Activated CD8-positive, alpha-beta memory T cell treated with anti-CD3 and anti-CD28 coated beads for 4 hours (primary cell): ENCODE measurements around the gene COL4A2.
"Not testable (repeated sequence)": the region's sequence is repeated elsewhere in the genome, so short reads cannot be mapped to it uniquely, and the experiment has no call there.

ENCODE experiments used
- DNase-seq, 2 donors: peaks; one replicate each; pipeline ENCODE4 v3.0.0-alpha.2; 2020; ENCODE audit warnings: low read depth in 2 of 2

Gene COL4A2

DNA sequence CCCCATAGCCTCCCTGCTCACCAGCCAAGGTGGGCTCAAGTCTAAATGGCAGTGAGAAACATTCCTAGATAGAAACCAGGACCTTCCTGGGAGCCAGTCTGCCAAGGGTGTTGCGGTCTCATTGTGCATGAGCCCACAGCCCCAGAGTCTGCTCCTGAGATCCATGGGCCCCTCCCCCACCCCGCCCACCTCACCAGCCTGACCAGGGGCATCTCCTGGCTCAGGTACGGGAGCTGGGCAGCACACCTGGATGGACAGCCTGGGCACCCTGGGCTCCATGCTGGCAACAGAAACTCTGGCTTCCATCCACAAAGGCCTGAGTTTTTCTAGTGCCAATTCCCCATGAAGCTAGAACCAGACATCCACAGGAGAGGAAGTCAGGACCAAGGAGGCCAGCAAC lies 188.8 kb downstream of the COL4A2 start:
- DNase-seq, result no peak

DNA sequence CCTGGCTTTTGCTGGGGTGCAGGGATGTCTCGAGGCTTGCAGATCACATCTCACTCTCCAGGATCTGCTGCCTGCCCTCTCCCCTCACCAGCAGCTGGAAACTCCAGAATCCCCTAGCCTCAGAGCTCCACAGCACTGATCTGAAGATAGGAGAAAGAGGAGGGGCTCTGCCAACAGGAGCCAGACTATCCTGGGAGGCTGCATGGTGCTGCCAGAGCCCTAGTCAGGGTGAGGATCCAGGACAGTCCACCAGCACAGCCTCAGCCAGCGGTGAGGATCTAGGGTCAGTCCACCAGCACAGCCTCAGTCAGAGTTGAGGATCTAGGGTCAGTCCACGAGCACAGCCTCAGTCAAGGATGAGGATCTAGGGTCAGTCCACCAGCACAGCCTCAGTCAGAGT lies 189.2 kb downstream of the COL4A2 start:
- no peak for DNase-seq

DNA sequence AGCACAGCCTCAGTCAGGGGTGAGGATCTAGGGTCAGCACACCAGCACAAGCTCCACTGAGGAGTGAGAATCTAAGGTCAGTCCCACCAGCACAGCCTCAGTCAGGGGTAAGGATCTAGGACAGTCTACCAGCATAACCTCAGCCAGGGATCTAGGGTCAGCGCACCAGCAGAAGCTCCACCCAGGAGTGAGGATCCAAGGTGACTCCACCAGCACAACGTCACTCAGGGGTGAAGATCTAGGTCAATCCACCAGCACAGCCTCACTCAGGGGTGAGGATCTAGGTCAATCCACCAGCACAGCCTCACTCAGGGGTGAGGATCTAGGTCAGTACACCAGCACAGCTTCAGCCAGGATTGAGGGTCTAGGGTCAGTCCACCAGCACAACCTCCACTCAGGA lies 189.9 kb downstream of the COL4A2 start:
- no peak for DNase-seq

DNA sequence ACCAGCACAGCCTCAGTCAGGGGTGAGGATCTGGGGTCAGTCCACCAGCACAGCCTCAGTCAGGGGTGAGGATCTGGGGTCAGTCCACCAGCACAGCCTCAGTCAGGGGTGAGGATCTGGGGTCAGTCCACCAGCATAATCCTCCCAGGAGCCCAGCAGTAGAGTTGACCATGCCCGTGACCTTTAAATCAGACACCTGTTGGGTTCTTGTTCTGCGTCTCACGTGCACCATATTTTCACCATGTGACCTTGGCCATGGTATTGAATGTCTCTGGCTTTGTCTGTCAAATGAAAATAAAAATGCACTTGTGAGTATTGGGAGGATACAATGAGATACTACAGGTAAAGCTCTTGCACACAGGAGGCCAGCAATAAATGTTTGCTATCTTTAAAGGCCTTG lies 190.8 kb downstream of the COL4A2 start:
- not testable (repeated sequence) for DNase-seq

DNA sequence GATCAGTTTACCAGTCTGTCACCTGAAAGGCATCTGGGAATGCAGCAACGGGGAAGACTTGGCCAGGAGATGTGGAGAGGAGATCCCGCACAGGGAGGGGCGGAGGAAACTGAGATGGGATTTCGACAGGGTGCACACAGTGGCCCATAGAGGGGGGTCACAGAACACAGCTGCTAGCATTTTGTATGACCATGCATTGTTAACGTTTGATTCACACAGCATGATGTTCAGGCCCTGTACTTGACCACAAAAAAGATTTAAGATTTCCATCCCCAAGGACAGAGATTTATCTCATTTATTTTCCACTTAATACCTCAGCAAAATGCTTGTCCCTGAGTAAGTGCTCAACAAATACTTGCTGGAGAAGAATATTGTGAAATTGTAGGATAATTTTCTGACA lies 191.2 kb downstream of the COL4A2 start:
- no peak for DNase-seq

DNA sequence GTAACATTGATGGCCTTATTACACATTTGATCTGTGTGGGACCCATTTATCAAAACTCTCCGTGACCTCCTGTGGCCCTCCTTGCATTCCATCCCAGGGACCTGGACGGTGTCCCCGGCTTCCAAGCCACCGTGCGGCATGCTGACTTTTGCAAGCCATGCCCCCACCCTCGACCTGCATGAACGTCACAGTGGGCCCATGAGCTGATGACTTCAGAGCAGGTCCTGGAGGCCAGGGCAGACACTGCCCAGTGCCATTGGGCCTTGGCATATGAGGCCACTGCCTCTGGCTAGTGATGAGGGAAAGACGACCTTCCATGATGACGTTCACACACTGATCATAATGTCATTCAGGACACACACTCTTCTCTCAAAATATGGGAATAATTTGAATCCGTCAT lies 191.7 kb downstream of the COL4A2 start:
- no peak for DNase-seq

DNA sequence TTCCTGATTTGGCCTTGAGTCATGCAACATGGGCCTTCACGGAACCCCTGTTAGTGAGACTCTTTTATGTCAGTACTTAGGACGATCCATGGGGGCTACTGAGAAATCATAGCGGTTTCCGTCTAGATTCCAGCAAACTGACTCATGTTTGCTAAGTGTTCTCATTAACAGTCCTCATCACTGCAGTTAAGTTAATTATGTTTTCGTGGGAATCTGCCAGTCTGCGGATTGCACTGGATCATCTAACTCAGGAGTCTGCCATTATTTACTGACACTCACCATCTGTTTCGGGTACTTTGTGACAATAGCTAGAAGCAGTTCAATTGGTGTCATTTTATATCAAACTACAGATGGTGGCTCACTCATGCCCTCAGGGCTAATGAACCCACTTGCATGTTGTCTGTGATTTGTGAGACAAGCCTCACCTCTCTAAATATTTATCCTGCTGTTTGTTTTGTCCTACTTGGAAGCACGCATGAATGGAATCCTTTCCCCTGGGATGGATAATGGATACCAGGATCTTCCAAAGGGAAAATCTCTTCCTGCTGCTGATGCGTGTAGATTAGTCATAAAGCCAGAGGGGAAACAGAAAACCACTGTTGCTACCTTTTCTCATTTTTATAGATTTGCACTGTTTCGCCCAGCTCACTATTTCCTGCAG lies 192.7 kb downstream of the COL4A2 start:
- no peak for DNase-seq

DNA sequence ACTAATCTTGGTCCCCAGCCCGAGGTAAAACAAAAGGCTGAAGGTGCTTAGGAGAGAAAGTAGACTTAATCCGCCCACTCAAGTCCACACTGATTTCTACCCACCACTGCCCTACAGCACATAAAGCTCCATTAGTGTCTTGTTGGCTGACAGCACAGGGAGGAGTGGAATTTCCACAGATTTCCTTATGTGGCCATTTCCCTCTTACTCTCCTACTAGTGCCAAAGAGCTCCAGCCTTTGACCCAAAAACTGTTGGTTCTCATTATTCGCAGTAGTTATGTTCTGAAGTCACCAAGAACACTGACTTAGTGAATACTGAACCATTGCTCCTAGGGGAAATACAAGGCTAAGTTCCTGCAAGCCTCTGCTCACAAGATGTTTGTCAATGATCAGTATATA lies 193.3 kb downstream of the COL4A2 start:
- DNase-seq, result no peak

DNA sequence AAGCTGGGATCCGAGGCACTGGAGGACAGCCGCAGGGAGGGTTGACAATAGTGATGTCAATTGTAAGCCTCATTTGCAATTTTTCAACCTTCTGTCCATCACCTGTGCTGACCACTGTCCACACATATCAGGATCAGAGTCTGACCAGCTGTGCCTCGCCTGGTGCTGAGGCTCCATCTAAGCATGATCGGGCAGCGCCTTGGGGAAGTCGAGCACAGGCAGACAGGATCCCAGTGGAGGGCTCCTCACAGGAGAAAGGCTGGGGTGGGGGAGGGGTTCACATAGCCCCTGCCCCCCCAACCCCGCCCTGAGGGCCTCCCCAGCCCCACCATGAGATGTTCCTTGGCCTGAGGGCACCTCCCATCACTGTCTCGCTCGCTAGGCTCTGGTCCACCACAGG lies 194.1 kb downstream of the COL4A2 start:
- no peak for DNase-seq

DNA sequence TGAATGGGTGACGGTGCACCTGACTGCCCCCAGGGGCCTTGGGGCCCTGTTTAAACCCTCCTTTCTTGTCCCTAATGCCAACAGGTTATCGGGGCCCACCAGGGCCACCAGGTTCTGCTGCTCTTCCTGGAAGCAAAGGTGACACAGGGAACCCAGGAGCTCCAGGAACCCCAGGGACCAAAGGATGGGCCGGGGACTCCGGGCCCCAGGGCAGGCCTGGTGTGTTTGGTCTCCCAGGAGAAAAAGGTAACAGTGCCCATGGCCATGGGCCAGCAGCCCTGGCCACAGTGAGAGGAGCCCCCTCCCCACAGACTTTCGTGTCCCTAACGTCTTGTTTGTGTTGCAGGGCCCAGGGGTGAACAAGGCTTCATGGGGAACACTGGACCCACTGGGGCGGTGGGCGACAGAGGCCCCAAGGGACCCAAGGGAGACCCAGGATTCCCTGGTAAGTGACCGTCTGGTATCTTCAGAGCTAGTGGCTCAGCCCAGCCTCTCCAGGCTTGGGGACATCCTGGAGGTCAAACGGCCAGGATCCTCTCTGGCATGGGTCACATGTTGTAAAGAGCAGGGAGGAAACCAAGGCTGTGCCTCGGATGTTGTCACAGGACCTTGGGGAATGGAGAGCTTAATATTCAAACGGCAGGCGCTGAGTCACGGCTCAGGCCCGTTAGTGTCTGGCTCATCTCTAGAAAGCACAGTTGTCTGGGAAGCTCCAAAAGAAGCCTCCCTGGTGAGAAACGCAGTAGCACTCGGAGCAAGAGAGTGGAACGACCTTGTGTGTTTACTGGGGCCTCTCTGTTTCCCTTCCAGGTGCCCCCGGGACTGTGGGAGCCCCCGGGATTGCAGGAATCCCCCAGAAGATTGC lies 196.2 kb downstream of the COL4A2 start:
- no peak for DNase-seq

DNA sequence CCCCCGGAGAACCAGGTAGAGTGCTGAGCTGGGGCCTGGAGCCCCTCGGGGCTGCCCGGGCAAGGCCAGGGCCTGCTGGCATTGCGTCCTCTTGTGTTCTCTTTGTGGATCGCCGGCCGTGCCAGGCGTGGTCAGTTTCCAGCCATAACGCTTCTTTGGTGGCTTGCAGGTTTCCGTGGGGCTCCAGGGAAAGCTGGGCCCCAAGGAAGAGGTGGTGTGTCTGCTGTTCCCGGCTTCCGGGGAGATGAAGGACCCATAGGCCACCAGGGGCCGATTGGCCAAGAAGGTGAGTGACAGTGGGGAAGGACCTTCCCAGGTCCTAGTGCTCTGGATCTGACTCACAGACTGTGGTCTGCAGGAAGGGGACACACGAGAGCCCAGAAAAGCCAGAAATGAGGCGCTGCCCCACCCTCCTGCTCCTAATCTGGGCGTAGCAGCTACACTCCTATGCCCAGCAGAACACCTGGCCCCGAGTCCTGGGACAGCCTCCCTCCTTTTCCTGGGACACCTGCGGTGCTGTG lies 197.0 kb downstream of the COL4A2 start:
- no peak for DNase-seq

DNA sequence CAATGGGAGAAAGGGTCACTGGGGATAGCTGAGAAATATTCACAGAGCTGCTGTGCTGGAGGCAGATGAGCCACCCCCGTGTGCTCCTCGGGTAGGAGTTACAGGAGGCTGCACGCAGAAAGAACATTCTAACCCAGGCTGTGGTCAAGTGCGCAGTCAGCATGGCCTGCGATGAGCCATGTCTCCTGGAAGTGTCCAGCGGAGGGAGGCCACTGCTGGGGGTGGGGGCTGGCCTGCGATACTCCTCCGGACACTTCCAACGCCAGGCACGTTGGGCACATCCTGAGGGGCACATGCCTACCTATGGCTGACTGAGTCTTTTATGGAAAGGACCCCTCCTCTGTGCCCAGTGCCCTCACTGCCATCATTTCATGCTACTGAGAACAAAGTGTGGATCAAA lies 198.5 kb downstream of the COL4A2 start:
- DNase-seq, result no peak

DNA sequence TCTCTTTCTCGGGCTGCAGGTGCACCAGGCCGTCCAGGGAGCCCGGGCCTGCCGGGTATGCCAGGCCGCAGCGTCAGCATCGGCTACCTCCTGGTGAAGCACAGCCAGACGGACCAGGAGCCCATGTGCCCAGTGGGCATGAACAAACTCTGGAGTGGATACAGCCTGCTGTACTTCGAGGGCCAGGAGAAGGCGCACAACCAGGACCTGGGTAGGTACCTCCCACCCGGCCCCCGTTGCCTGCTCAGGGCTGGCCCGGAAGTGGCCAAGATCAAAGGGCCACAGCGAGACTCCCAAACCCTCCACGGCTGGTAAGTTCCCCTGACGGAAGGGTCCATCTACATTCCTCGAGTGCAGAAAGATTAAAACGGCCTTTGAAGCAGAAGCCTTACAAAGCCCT lies 199.3 kb downstream of the COL4A2 start:
- no peak for DNase-seq

DNA sequence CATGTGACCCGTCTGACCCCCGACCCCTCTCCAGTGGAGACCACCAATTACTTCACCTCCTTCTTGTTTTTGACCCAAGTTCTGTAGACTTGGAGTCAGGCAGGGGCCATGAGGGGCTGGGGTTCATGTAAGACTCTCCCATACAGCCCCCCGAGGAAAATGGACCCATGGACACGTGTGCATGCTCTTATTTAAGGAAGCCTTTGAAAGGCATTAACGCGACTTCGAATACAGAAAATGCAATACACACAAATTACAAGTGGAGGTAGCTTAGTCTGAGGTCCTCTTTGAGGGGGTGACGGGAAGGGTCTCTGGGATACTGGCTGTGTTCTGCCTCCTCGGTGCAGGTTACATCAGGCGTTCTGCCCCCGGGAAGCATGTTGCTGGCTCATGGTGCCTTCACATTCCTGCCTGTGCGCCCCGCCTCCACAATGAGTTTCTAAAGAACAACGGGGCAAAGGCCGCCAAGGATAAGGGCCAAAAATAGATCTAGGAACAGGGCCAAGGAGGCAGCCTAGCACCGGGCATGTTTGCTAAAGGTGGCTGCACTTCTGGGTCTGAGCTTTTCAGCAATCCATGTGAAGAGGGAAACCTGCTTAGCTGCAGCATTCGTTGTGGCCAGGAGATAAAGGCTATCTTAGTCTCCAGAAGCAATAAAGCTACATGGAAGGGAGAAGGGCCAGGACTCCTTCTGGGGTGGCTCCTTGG lies 199.9 kb downstream of the COL4A2 start:
- DNase-seq, result no peak

DNA sequence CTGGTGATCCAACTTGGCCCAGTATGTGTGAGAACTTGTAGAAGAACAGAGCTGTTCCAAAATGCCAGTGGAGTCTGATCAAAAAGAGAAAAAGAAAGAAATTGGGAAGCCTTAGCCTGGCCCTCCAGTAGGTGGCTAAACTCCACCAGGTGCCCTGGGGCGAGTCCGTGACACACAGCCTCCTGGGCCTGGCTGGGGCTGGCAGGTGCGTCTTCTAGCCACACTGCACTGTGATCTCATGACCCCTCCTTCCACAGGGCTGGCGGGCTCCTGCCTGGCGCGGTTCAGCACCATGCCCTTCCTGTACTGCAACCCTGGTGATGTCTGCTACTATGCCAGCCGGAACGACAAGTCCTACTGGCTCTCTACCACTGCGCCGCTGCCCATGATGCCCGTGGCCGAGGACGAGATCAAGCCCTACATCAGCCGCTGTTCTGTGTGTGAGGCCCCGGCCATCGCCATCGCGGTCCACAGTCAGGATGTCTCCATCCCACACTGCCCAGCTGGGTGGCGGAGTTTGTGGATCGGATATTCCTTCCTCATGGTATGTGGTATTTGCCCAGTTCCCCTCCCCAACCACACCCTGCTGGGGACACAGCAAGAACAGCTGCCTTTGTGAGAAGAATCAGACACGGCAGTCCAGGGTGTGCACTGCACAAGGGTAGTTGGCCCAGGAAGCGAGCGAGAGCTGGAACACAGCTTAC lies 200.7 kb downstream of the COL4A2 start:
- no peak for DNase-seq

DNA sequence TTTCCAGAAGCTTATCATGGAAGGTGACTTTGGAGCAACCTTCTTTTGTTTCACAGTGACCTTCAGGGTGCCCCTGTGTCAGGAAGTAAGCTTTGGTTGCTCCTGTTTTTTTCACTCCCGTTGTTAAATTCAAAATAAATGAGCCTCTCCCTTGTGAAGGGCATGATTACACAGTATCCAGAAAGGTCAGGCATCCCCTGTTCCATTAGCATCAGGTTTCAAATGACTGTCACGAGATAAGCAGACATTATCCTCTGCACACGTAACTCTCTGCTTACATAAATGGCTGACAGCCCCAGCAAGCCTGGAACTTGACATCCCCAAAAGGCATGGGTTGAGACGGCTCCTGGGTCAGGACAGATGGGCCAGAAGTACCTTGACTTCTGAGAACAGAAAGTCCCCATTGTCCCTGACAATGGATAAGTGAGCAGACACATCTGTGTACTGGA lies 202.4 kb downstream of the COL4A2 start:
- DNase-seq, result no peak

DNA sequence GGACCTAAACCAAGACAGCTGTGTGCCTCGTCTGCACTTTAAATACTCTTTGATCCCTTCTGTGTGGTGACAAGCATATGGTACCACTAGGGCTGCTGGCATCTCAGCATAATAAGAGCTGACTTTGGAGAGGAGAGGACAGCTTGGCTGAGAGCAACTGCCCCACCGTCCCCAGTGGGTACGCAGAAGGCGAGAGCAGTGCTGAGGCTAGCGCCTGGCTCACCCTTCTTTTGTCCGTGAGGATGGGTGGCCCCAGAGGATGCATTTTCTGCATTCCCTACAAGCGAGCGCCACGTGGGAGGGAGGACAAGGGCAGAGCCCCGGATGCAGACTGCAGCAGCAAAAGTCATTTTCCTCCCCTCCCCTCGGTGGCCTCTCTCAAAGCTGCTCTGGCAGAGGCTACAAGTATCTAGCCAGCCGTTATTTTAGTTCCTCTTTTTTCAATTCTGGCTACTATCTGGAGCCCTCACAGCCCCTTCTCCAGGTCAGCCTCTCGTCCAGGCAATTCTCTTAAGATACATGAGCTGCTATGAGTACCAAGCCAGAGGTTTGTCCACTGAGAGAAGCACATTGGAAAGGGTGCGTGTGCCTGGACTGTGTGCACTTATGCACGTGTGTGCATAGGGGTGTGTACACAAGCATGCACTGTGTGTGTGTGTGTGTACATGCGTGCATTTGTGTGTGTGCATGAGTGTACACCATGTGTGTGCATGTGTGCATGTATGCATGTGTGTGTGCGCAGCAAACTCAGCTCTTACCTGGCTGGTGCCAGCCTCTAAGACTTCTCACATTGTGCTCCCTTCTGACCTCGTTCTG lies 203.1 kb downstream of the COL4A2 start:
- no peak for DNase-seq

DNA sequence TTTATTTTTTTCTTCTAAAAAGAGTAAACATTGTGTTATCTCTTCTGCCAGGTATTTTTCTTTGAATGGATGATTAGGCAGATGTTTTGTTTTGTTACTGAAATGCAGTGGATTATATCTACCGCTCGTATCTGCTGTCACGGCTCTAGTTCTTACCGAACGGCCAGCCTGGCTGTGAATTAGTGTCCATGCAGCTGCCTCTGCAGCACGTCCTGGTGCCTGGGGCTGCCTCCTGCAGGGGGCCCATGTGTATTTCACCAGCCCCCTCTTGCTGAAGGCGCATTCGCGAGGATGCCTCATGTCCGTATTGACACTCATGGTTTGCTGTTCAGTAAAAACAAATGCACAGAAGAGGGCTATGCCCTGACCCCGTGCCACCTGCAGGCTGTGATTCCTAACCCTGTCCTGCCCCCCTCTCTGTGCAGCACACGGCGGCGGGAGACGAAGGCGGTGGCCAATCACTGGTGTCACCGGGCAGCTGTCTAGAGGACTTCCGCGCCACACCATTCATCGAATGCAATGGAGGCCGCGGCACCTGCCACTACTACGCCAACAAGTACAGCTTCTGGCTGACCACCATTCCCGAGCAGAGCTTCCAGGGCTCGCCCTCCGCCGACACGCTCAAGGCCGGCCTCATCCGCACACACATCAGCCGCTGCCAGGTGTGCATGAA lies 204.6 kb downstream of the COL4A2 start:
- DNase-seq, result no peak

DNA sequence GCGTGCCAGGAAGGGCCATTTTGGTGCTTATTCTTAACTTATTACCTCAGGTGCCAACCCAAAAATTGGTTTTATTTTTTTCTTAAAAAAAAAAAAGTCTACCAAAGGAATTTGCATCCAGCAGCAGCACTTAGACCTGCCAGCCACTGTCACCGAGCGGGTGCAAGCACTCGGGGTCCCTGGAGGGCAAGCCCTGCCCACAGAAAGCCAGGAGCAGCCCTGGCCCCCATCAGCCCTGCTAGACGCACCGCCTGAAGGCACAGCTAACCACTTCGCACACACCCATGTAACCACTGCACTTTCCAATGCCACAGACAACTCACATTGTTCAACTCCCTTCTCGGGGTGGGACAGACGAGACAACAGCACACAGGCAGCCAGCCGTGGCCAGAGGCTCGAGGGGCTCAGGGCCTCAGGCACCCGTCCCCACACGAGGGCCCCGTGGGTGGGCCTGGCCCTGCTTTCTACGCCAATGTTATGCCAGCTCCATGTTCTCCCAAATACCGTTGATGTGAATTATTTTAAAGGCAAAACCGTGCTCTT lies 205.2 kb downstream of the COL4A2 start:
- no peak for DNase-seq

DNA sequence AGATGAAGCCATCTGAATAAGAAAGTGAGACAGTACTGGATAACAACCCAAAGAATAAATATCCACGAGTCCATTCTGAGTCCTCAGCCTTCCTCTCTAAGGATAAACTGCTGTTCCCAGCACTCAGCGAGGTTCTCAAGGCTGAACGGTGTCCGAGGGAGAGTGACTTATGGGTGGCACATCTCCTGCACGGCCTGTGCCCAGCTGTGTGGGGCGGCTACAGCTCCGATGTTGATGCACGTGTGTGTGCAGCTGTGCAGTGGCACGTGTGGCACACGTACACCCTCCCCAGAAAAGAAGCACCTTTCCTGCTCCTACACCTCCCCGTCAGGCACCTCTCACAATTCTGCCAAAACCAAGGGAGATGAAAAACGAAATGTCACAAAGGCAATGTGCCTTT lies 209.4 kb downstream of the COL4A2 start:
- no peak for DNase-seq
